NCI-H187 treated with DMSO at 0.1 percent for 48 hours (cell line): ENCODE results near the gene PPRC1.

Experiments used
- DNase-seq: peaks from one replicate; lab custom pipeline; 2025; lab: John Stamatoyannopoulos, UW

Gene PPRC1

GRCh38 chr10:102195296-102195870 lies 62.5 kb downstream of the PPRC1 start:
- no peak for DNase-seq

- DNase-seq, result no peak
These were observed 64.1 kb downstream of the PPRC1 start for GRCh38 chr10:102196893-102197292.

GRCh38 chr10:102198027-102198426 lies 65.2 kb downstream of the PPRC1 start:
- no peak for DNase-seq
